Lung (tissue), 12 donors: ENCODE results near the gene FBXO2. TPM values are rescaled to one million over a fixed set of nuclear protein-coding genes. Genes with fewer than 3 reads are reported as not detected.
"Not testable (repeated sequence)": the region's sequence is repeated elsewhere in the genome, so short reads cannot be mapped to it uniquely, and the experiment has no call there.

Experiments
- ATAC-seq: fragments of 200-7000 bp; cut with Tn5 transposase; one replicate; pipeline ENCODE4 v1.9.1; 2020; ENCODE audit warnings: moderate number of reproducible peaks; ENCODE audit not compliant: insufficient read depth, low FRiP score
- DNase-seq, 3 donors: peaks; one replicate each; pipeline ENCODE4 v3.0.0-alpha.2; 2013 to 2017
- H3K27ac ChIP-seq, 2 donors: one replicate each; pipeline ENCODE4 v1.5.1; 2013; ENCODE audit warnings: mild to moderate bottlenecking in 2 of 2, moderate library complexity in 2 of 2, control low read depth in 1 of 2, inconsistent platforms in 1 of 2, low read depth in 1 of 2, low read length in 1 of 2
- H3K27me3 ChIP-seq, 3 donors: one replicate each; pipeline ENCODE4 v1.5.1; 2013; ENCODE audit warnings: low read length in 2 of 3; ENCODE audit not compliant: control insufficient read depth in 3 of 3, insufficient read depth in 3 of 3
- H3K36me3 ChIP-seq, 4 donors: one replicate each; pipeline ENCODE4 v1.5.1; 2013; ENCODE audit warnings: low read length in 4 of 4, mild to moderate bottlenecking in 1 of 4, moderate library complexity in 1 of 4; ENCODE audit not compliant: control insufficient read depth in 4 of 4, insufficient read depth in 4 of 4
- H3K4me1 ChIP-seq, 5 donors: one replicate each; pipeline ENCODE4 v1.5.1; 2013; ENCODE audit warnings: low read length in 5 of 5, mild to moderate bottlenecking in 2 of 5, moderate library complexity in 1 of 5; ENCODE audit not compliant: control insufficient read depth in 5 of 5, insufficient read depth in 5 of 5
- H3K4me3 ChIP-seq: one replicate; pipeline ENCODE4 v1.5.1; 2013; ENCODE audit warnings: mild to moderate bottlenecking, control low read depth, moderate library complexity
- H3K9ac ChIP-seq, 2 donors: one replicate each; pipeline ENCODE4 v1.5.1; 2013; ENCODE audit warnings: low read length in 2 of 2, control low read depth in 1 of 2; ENCODE audit not compliant: insufficient read depth in 1 of 2
- H3K9me3 ChIP-seq, 4 donors: one replicate each; pipeline ENCODE4 v1.5.1; 2013; ENCODE audit warnings: low read length in 3 of 4, mild to moderate bottlenecking in 1 of 4, moderate library complexity in 1 of 4; ENCODE audit not compliant: control insufficient read depth in 4 of 4, insufficient read depth in 3 of 4
- CTCF ChIP-seq: IDR thresholded peaks from 2 replicates; pipeline ENCODE4 v1.5.1; 2012; ENCODE audit warnings: mild to moderate bottlenecking; ENCODE audit errors: control extremely low read depth, extremely low read depth
- WGBS, 2 donors: extraction: QIAGEN DNeasy Blood & Tissue Kit; methylation state at CpG; one replicate each; pipeline ENCODE4 v1.1.7; 2013; 5-methylcytosine and 5-hydroxymethylcytosine counted together
- polyA plus RNA-seq, 2 donors: library from polyadenylated mRNA; stranded (reverse); fragments of 200-250 nt; gene quantifications; one replicate each; pipeline ENCODE4 v1.2.1, GENCODE V29; 2013
- total RNA-seq, 2 donors: library from RNA; depleted of rRNA in 1 of 2; stranded (reverse); fragments of >200 nt in 1 of 2; gene quantifications; one replicate each; pipeline ENCODE4 v1.2.1, GENCODE V29; 2014 to 2021
- donor health status: control.
- donor health status: control.
- donor health status: Bipolar disorder and iron deficiency.
- donor health status: healthy.
- donor health status: DM: yes; HTN: yes; CAD: no.

The FBXO2 gene
- total and polyA plus RNA-seq, 4 donors = 0.20 to 12.5 (median 10.1) TPM

- TF ChIP-seq CTCF = no peak
- no peak overlapping the region for H3K9ac ChIP-seq
- H3K36me3 ChIP-seq = no peaks in the 10 kb centered on the region
- peaks cover 0 to 8% (median 0%) of the 10 kb centered on the region in 3 donors for H3K27me3 ChIP-seq
- 80 to 83% methylated on average over 5 of the region's 5 CpGs for WGBS, 2 donors
- H3K4me1 ChIP-seq = no peaks in the 10 kb centered on the region
- DNase-seq (no peak), ATAC-seq (no peak)
- no peak overlapping the region for H3K27ac ChIP-seq
- no peak overlapping the region for H3K4me3 ChIP-seq
- no peaks in the 10 kb centered on the region for H3K9me3 ChIP-seq
These were observed 40.9 kb downstream of the FBXO2 start for GRCh38 chr1:11613347-11613746.

- no peak for TF ChIP-seq CTCF
- no peaks in the 10 kb centered on the region for H3K36me3 ChIP-seq
- no peak for DNase-seq
- ATAC-seq = no peak
- no peak overlapping the region for H3K4me3 ChIP-seq
- H3K27me3 ChIP-seq = peaks cover 0 to 6% (median 0%) of the 10 kb centered on the region in 3 donors
- H3K9me3 ChIP-seq = peaks cover 0 to 2% (median under 1%) of the 10 kb centered on the region in 4 donors
- 37 to 44% methylated on average over 7 of the region's 7 CpGs for WGBS, 2 donors
- H3K27ac ChIP-seq = no peak overlapping the region
- no peak overlapping the region for H3K9ac ChIP-seq
- H3K4me1 ChIP-seq = no peaks in the 10 kb centered on the region
These were observed 42.4 kb downstream of the FBXO2 start for GRCh38 chr1:11611638-11612327.

- H3K4me1 ChIP-seq = no peaks in the 10 kb centered on the region
- ATAC-seq (no peak), DNase-seq (no peak)
- no peak overlapping the region for H3K27ac ChIP-seq
- 58 to 62% methylated on average over 6 of the region's 6 CpGs for WGBS, 2 donors
- H3K4me3 ChIP-seq = no peak overlapping the region
- no peak overlapping the region for H3K9ac ChIP-seq
- TF ChIP-seq CTCF = no peak
- no peaks in the 10 kb centered on the region for H3K36me3 ChIP-seq
- peaks cover 0 to 5% (median 2%) of the 10 kb centered on the region in 4 donors for H3K9me3 ChIP-seq
- peaks cover 0 to 6% (median 0%) of the 10 kb centered on the region in 3 donors for H3K27me3 ChIP-seq
These were observed 43.5 kb downstream of the FBXO2 start for GRCh38 chr1:11610629-11611180.

GRCh38 chr1:11609378-11609777, 44.9 kb downstream of the FBXO2 start:
- not testable (repeated sequence) for H3K9me3 ChIP-seq, H3K9ac ChIP-seq, H3K4me3 ChIP-seq, H3K36me3 ChIP-seq, DNase-seq, H3K27me3 ChIP-seq, H3K4me1 ChIP-seq, H3K27ac ChIP-seq, ATAC-seq
- 84 to 86% methylated on average over 10 to 12 of the region's 13 CpGs for WGBS, 2 donors

GRCh38 chr1:11608596-11609130, 45.6 kb downstream of the FBXO2 start:
- 95 to 96% methylated on average over 18 to 32 of the region's 37 CpGs for WGBS, 2 donors
- not testable (repeated sequence) for H3K36me3 ChIP-seq, DNase-seq, H3K9ac ChIP-seq, H3K4me1 ChIP-seq, H3K27me3 ChIP-seq, H3K4me3 ChIP-seq, ATAC-seq, H3K27ac ChIP-seq, H3K9me3 ChIP-seq
